HEK293 (cell line): ENCODE results near the gene TBC1D4.

Experiments
- CTCF ChIA-PET: fragments of 350-600 bp; formaldehyde crosslinking; extraction: SDS; loops from one replicate; lab custom pipeline; 2021; ENCODE audit warnings: antibody characterized with exemption; lab: Yijun Ruan, JAX
- POLR2A ChIA-PET: fragments of 300-600 bp; formaldehyde crosslinking; extraction: SDS; loops from one replicate; lab custom pipeline; 2020; ENCODE audit warnings: antibody characterized with exemption, inconsistent platforms; lab: Yijun Ruan, JAX
- H3K27ac ChIP-seq: fragments of 200-500 bp; sonication (Bioruptor generic); 2 replicates; pipeline ENCODE4 v1.5.1; 2014; ENCODE audit warnings: low read depth, low read length, control low read depth, inconsistent platforms; ENCODE audit errors: extremely low read depth
- H3K36me3 ChIP-seq, 2 experiments: fragments of 200-500 bp in 1 of 2; sonication (Bioruptor generic) in 1 of 2; 1 replicate in 1 of 2; 2 replicates in 1 of 2; pipeline ENCODE4 v1.5.1; 2014 to 2017; ENCODE audit warnings: inconsistent platforms in 2 of 2, low read length in 2 of 2; ENCODE audit not compliant: control insufficient read depth in 2 of 2, insufficient read depth in 1 of 2
- H3K4me1 ChIP-seq: fragments of 200-500 bp; sonication (Bioruptor generic); 2 replicates; pipeline ENCODE4 v1.5.1; 2014; ENCODE audit warnings: mild to moderate bottlenecking, low read length, inconsistent platforms; ENCODE audit not compliant: control insufficient read depth, insufficient read depth
- H3K4me3 ChIP-seq: 2 replicates; pipeline ENCODE4 v1.5.1; 2011; ENCODE audit warnings: low read depth, mild to moderate bottlenecking, control low read depth, low read length, moderate library complexity
- H3K9me3 ChIP-seq: fragments of 200-500 bp; sonication (Bioruptor generic); 2 replicates; pipeline ENCODE4 v1.5.1; 2014; ENCODE audit warnings: low read depth, low read length, inconsistent platforms; ENCODE audit not compliant: control insufficient read depth, insufficient read depth
- HOXA7 ChIP-seq: sonication (generic); formaldehyde crosslinking; IDR thresholded peaks from 2 replicates; pipeline ENCODE4 v1.8.1; 2022; ENCODE audit warnings: missing genetic modification reagents, borderline replicate concordance
- HOXC10 ChIP-seq: sonication (generic); formaldehyde crosslinking; IDR thresholded peaks from 2 replicates; pipeline ENCODE4 v1.8.1; 2023; ENCODE audit warnings: mild to moderate bottlenecking, missing genetic modification reagents
- HOXD13 ChIP-seq: sonication (generic); formaldehyde crosslinking; IDR thresholded peaks from 2 replicates; pipeline ENCODE4 v1.8.0; 2022; ENCODE audit warnings: missing genetic modification reagents, borderline replicate concordance
- KLF1 ChIP-seq: fragments of 450-650 bp; formaldehyde crosslinking; IDR thresholded peaks from 2 replicates; pipeline ENCODE4 v1.5.1; 2016; ENCODE audit warnings: missing biosample characterization, missing genetic modification characterization
- KLF8 ChIP-seq: fragments of 450-650 bp; formaldehyde crosslinking; IDR thresholded peaks from 2 replicates; pipeline ENCODE4 v1.5.1; 2016; ENCODE audit warnings: missing biosample characterization, missing genetic modification characterization
- OSR2 ChIP-seq: fragments of 450-650 bp; formaldehyde crosslinking; IDR thresholded peaks from 2 replicates; pipeline ENCODE4 v1.5.1; 2016; ENCODE audit warnings: missing biosample characterization, missing genetic modification characterization
- TCF7L2 ChIP-seq: IDR thresholded peaks from 2 replicates; pipeline ENCODE4 v1.6.1; 2011; ENCODE audit warnings: low read depth, mild to moderate bottlenecking, inconsistent platforms, low read length, moderate library complexity, borderline replicate concordance
- ZBTB17 ChIP-seq: fragments of 450-650 bp; formaldehyde crosslinking; IDR thresholded peaks from 2 replicates; pipeline ENCODE4 v1.5.1; 2016; ENCODE audit warnings: missing biosample characterization, missing genetic modification characterization
- ZNF112 ChIP-seq: fragments of 450-650 bp; formaldehyde crosslinking; IDR thresholded peaks from 2 replicates; pipeline ENCODE4 v1.5.0; 2017; ENCODE audit warnings: missing biosample characterization, missing genetic modification characterization
- ZNF202 ChIP-seq: fragments of 450-650 bp; formaldehyde crosslinking; IDR thresholded peaks from 2 replicates; pipeline ENCODE4 v1.5.1; 2016; ENCODE audit warnings: missing biosample characterization, missing genetic modification characterization, borderline replicate concordance
- ZNF266 ChIP-seq: fragments of 450-650 bp; formaldehyde crosslinking; IDR thresholded peaks from 2 replicates; pipeline ENCODE4 v1.5.1; 2016; ENCODE audit warnings: missing biosample characterization, missing genetic modification characterization, low read depth
- ZNF404 ChIP-seq: fragments of 450-650 bp; formaldehyde crosslinking; IDR thresholded peaks from 2 replicates; pipeline ENCODE4 v1.5.1; 2017; ENCODE audit warnings: missing biosample characterization, missing genetic modification characterization
- ZNF549 ChIP-seq: fragments of 450-650 bp; IDR thresholded peaks from 2 replicates; pipeline ENCODE4 v1.5.1; 2018; ENCODE audit warnings: missing biosample characterization, missing genetic modification characterization, mild to moderate bottlenecking, inconsistent platforms, moderate library complexity
- ZNF830 ChIP-seq: fragments of 450-650 bp; IDR thresholded peaks from 2 replicates; pipeline ENCODE4 v1.5.0; 2018; ENCODE audit warnings: missing biosample characterization, missing genetic modification characterization, low read depth, mild to moderate bottlenecking, moderate library complexity
- ZXDB ChIP-seq: fragments of 450-650 bp; formaldehyde crosslinking; IDR thresholded peaks from 2 replicates; pipeline ENCODE4 v1.5.1; 2016; ENCODE audit warnings: missing biosample characterization, missing genetic modification characterization
- TF ChIP-seq, protein P1 (sequence below): fragments of 450-650 bp; formaldehyde crosslinking; IDR thresholded peaks from 2 replicates; pipeline ENCODE4 v1.5.1; 2016; ENCODE audit warnings: missing biosample characterization, missing genetic modification characterization
- TF ChIP-seq, protein P2 (sequence below): fragments of 450-650 bp; formaldehyde crosslinking; IDR thresholded peaks from 2 replicates; pipeline ENCODE4 v1.5.1; 2016; ENCODE audit warnings: missing biosample characterization, missing genetic modification characterization
- TF ChIP-seq, protein P3 (sequence below): fragments of 450-650 bp; IDR thresholded peaks from 2 replicates; pipeline ENCODE4 v1.5.1; 2018; ENCODE audit warnings: missing biosample characterization, mild to moderate bottlenecking, missing genetic modification characterization
- TF ChIP-seq, protein P4 (sequence below): fragments of 450-650 bp; formaldehyde crosslinking; IDR thresholded peaks from 2 replicates; pipeline ENCODE4; 2016; ENCODE audit warnings: missing biosample characterization, missing genetic modification characterization
- TF ChIP-seq, protein P5 (sequence below): fragments of 450-650 bp; formaldehyde crosslinking; IDR thresholded peaks from 2 replicates; pipeline ENCODE4 v1.5.1; 2017; ENCODE audit warnings: missing biosample characterization, missing genetic modification characterization
- TF ChIP-seq, protein P6 (sequence below): fragments of 450-650 bp; formaldehyde crosslinking; IDR thresholded peaks from 2 replicates; pipeline ENCODE4 v1.5.1; 2016; ENCODE audit warnings: missing biosample characterization, missing genetic modification characterization

TBC1D4 gene

DNA sequence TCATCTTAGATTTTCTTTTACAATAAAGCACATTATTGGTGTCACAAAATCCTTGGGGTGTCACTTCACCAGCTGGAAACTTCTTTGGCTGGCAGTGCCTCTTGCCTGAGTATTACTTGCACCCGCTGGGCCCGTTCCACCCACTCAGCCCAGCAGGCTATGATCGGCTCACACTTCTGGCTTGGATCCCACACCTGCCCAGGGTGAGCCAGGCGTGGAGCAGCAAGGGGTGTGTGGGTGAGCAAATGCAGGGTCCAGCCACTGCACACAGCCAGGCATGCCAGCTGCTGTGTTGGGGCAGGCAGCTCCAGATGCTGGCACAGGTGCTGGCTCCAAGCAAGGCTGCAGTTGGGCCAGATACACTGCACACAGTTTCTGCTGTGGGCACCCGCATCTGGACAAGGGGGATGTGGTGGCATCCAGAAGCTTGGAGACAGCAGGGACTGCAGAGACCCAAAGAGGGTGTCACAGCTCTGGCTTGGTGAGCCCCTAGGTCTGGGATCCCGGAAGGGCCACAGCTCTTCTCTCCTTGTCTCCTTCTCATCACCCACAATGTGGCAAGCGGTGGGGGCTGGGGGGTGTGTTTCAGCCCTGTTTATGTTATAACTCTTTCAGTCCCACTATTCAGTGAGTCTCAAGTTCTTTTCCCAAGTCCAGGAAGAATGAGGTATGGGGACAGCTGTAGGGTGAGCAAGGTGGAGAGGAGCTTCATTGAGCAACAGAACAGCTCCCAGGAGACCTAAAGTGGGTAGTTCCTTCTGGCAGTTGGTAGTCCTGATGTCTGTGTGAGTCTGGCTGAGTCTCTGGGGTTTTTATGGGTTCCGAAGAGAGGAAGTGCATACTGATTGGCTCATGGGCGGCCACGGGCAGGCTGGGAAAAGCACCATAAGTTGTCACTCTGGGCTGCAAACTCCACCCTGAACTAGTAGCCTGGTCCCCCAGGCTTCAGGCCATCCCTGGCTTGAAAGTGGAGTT is 25.3 kb upstream of the TBC1D4 start (continued):
- TF ChIP-seq, protein P1, sequence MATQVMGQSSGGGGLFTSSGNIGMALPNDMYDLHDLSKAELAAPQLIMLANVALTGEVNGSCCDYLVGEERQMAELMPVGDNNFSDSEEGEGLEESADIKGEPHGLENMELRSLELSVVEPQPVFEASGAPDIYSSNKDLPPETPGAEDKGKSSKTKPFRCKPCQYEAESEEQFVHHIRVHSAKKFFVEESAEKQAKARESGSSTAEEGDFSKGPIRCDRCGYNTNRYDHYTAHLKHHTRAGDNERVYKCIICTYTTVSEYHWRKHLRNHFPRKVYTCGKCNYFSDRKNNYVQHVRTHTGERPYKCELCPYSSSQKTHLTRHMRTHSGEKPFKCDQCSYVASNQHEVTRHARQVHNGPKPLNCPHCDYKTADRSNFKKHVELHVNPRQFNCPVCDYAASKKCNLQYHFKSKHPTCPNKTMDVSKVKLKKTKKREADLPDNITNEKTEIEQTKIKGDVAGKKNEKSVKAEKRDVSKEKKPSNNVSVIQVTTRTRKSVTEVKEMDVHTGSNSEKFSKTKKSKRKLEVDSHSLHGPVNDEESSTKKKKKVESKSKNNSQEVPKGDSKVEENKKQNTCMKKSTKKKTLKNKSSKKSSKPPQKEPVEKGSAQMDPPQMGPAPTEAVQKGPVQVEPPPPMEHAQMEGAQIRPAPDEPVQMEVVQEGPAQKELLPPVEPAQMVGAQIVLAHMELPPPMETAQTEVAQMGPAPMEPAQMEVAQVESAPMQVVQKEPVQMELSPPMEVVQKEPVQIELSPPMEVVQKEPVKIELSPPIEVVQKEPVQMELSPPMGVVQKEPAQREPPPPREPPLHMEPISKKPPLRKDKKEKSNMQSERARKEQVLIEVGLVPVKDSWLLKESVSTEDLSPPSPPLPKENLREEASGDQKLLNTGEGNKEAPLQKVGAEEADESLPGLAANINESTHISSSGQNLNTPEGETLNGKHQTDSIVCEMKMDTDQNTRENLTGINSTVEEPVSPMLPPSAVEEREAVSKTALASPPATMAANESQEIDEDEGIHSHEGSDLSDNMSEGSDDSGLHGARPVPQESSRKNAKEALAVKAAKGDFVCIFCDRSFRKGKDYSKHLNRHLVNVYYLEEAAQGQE, result no peak

DNA sequence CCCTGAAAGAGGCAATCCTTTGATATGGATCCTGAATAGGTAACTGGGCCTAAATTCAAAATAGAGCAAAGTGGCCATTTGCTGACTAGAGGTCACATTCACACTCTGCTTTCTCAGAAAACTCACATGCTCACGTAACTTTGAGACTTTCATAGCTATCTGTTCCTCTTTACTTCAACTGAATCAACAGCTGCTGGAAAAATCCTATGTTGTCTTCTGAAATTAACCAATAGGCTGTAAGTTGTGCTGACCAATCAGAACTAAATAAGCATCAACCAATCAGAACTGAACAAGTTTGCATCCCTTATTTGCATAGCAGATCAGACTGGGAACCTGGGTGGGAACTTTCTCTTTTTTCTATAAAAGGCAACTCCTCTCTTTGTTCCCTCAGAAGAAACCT is 24.0 kb upstream of the TBC1D4 start:
- no peak overlapping the region for H3K4me3 ChIP-seq
- no peak for TF ChIP-seq KLF8 (tag by site-specific recombination)
- TF ChIP-seq, protein P2, sequence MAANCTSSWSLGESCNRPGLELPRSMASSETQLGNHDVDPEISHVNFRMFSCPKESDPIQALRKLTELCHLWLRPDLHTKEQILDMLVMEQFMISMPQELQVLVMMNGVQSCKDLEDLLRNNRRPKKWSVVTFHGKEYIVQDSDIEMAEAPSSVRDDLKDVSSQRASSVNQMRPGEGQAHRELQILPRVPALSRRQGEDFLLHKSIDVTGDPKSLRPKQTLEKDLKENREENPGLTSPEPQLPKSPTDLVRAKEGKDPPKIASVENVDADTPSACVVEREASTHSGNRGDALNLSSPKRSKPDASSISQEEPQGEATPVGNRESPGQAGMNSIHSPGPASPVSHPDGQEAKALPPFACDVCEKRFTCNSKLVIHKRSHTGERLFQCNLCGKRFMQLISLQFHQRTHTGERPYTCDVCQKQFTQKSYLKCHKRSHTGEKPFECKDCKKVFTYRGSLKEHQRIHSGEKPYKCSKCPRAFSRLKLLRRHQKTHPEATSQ (tag by site-specific recombination), result no peak
- TF ChIP-seq, protein P3, sequence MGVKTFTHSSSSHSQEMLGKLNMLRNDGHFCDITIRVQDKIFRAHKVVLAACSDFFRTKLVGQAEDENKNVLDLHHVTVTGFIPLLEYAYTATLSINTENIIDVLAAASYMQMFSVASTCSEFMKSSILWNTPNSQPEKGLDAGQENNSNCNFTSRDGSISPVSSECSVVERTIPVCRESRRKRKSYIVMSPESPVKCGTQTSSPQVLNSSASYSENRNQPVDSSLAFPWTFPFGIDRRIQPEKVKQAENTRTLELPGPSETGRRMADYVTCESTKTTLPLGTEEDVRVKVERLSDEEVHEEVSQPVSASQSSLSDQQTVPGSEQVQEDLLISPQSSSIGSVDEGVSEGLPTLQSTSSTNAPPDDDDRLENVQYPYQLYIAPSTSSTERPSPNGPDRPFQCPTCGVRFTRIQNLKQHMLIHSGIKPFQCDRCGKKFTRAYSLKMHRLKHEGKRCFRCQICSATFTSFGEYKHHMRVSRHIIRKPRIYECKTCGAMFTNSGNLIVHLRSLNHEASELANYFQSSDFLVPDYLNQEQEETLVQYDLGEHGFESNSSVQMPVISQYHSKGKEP (tag by site-specific recombination), result no peak
- TF ChIP-seq ZNF112 (tag by site-specific recombination), result no peak
- TF ChIP-seq, protein P4, sequence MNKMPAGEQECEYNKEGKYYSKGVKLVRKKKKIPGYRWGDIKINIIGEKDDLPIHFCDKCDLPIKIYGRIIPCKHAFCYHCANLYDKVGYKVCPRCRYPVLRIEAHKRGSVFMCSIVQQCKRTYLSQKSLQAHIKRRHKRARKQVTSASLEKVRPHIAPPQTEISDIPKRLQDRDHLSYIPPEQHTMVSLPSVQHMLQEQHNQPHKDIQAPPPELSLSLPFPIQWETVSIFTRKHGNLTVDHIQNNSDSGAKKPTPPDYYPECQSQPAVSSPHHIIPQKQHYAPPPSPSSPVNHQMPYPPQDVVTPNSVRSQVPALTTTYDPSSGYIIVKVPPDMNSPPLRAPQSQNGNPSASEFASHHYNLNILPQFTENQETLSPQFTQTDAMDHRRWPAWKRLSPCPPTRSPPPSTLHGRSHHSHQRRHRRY (tag by site-specific recombination), result no peak
- no peak for TF ChIP-seq KLF1
- TF ChIP-seq HOXA7 (CRISPR knock-in tag), result no peak
- no peak for TF ChIP-seq ZNF830 (tag by site-specific recombination)
- TF ChIP-seq ZNF404 (tag by site-specific recombination), result no peak
- no peaks in the 10 kb centered on the region for H3K36me3 ChIP-seq
- H3K27ac ChIP-seq, result no peak overlapping the region
- H3K9me3 ChIP-seq, result no peaks in the 10 kb centered on the region
- CTCF ChIA-PET, result no interaction called here
- POLR2A ChIA-PET, result no interaction called here
- H3K4me1 ChIP-seq, result no peaks in the 10 kb centered on the region

DNA sequence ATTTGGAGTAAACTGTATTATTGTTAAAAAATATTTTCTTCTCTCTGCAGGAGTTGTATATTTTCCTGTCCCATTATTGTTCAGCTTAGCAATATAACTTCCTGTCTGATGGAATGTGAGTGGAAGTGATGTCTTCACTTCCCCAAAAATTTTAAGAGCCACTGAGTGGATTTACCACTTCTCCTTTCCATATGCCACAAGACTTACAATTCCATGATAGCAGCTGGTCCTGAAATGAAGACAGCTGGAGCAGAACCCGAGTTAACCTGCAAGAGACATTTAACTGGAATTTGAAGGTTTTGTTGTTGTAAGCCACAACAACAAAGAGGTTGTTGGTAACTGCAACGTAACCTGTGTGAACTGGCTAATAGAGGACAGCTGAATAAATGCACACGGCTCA is 23.4 kb upstream of the TBC1D4 start:
- Histone ChIP-seq H3K4me3 (no peak overlapping the region), H3K4me1 (no peaks in the 10 kb centered on the region), H3K27ac (no peak overlapping the region), H3K9me3 (no peaks in the 10 kb centered on the region), H3K36me3 (no peaks in the 10 kb centered on the region)
- CTCF ChIA-PET, result no interaction called here
- POLR2A ChIA-PET, result no interaction called here
- TF ChIP-seq ZBTB17 (tag by site-specific recombination) (no peak), ZNF202 (tag by site-specific recombination) (no peak), OSR2 (tag by site-specific recombination) (no peak), ZNF549 (tag by site-specific recombination) (no peak), ZNF266 (tag by site-specific recombination) (no peak), HOXC10 (CRISPR knock-in tag) (no peak), HOXD13 (CRISPR knock-in tag) (no peak), ZXDB (tag by site-specific recombination) (no peak), TCF7L2 (no peak)
- TF ChIP-seq, protein P5, sequence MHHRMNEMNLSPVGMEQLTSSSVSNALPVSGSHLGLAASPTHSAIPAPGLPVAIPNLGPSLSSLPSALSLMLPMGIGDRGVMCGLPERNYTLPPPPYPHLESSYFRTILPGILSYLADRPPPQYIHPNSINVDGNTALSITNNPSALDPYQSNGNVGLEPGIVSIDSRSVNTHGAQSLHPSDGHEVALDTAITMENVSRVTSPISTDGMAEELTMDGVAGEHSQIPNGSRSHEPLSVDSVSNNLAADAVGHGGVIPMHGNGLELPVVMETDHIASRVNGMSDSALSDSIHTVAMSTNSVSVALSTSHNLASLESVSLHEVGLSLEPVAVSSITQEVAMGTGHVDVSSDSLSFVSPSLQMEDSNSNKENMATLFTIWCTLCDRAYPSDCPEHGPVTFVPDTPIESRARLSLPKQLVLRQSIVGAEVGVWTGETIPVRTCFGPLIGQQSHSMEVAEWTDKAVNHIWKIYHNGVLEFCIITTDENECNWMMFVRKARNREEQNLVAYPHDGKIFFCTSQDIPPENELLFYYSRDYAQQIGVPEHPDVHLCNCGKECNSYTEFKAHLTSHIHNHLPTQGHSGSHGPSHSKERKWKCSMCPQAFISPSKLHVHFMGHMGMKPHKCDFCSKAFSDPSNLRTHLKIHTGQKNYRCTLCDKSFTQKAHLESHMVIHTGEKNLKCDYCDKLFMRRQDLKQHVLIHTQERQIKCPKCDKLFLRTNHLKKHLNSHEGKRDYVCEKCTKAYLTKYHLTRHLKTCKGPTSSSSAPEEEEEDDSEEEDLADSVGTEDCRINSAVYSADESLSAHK (tag by site-specific recombination), result no peak
- TF ChIP-seq, protein P6, sequence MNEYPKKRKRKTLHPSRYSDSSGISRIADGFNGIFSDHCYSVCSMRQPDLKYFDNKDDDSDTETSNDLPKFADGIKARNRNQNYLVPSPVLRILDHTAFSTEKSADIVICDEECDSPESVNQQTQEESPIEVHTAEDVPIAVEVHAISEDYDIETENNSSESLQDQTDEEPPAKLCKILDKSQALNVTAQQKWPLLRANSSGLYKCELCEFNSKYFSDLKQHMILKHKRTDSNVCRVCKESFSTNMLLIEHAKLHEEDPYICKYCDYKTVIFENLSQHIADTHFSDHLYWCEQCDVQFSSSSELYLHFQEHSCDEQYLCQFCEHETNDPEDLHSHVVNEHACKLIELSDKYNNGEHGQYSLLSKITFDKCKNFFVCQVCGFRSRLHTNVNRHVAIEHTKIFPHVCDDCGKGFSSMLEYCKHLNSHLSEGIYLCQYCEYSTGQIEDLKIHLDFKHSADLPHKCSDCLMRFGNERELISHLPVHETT (tag by site-specific recombination), result no peak
